ENCODE results near the gene DLG2. TPM values are rescaled to one million over a fixed set of nuclear protein-coding genes. Genes with fewer than 3 reads are reported as not detected.
A peak's percentile ranks its signal among the peaks of the same experiment; 100 is the strongest.

The DLG2 gene
- total RNA-seq, 1 donor from 2014 or later = 2.4 TPM

DNA sequence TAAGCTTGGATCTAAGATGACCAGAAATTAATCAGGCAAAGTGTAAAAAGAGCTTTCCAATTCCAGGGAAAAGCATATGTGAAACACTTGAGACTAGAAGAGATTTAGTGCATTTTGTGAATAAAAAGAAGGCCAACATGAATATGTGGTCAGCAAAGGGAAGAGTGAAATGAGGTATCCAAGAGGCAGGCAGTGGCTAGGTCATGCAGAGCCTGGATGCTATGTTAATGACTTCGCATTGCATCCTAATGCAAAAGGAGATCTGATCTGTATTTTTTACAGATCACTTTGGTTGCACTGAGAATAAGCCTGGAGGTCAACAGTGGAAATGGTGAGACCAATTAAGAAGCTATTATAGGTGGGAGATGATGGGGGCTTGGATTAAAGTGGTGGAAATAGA is 1699.7 kb downstream of the DLG2 start:
- H3K4me1 Mint-ChIP-seq (ENCODE audit: low read depth) = peaks cover 21% of the 10 kb centered on the region
- TF ChIP-seq, protein P1, sequence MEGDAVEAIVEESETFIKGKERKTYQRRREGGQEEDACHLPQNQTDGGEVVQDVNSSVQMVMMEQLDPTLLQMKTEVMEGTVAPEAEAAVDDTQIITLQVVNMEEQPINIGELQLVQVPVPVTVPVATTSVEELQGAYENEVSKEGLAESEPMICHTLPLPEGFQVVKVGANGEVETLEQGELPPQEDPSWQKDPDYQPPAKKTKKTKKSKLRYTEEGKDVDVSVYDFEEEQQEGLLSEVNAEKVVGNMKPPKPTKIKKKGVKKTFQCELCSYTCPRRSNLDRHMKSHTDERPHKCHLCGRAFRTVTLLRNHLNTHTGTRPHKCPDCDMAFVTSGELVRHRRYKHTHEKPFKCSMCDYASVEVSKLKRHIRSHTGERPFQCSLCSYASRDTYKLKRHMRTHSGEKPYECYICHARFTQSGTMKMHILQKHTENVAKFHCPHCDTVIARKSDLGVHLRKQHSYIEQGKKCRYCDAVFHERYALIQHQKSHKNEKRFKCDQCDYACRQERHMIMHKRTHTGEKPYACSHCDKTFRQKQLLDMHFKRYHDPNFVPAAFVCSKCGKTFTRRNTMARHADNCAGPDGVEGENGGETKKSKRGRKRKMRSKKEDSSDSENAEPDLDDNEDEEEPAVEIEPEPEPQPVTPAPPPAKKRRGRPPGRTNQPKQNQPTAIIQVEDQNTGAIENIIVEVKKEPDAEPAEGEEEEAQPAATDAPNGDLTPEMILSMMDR (IDR thresholded peaks at IDR 0.05; ENCODE audit: unreplicated experiment) = no peak

DNA sequence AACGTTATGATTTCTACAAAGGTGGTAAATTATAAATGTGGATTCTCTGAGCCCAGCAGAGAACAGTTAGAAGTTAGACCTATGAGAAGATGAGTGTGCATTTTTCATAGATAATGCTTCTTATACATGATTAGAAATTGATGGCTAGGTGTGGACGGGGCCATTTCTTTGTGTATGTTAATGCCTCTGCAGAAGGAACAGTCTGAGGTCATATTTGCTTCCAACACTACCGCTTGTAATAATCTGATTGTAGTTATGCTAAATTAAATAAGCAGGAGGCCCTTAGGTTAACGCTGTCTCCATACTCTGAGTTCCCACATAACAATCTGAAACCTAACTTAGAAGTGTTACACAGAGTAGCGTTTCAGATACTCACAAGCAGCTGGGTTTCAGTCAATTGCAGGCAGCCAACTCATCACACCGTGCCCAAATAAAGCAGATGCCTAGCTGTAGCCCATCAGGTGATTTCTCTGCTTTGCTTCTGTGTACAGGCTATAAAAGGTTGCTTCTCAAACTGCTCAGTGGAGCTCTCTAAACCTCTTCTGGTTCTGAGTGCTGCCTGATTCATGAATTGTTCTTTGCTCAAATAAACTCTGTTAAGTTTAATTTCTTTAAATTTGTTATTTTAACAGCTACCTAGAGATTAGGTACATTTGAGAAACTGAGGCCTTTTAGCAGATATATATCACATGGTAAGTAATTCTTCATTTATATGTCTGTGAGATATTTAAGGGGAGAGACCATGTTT is 1702.2 kb downstream of the DLG2 start:
- Mint-ChIP-seq H3K4me1 (ENCODE audit: low read depth) (peaks cover 28% of the 10 kb centered on the region), H3K4me3 (ENCODE audit: low read depth) (no peak overlapping the region), H3K27me3 (no peaks in the 10 kb centered on the region), H3K9me3 (ENCODE audit: low read depth) (peaks cover 4% of the 10 kb centered on the region), H3K27ac (no peak overlapping the region), H3K36me3 (ENCODE audit: insufficient read depth) (no peaks in the 10 kb centered on the region)
- DNase-seq (ENCODE audit: low spot score, unreplicated experiment) = no peak
- TF ChIP-seq, protein P1 (IDR thresholded peaks at IDR 0.05; ENCODE audit: unreplicated experiment) = no peak

More for the DNA sequence above, 1699.7 kb downstream of the DLG2 start:
- H3K36me3 Mint-ChIP-seq (ENCODE audit: insufficient read depth) = no peaks in the 10 kb centered on the region
- H3K27me3 Mint-ChIP-seq = no peaks in the 10 kb centered on the region
- no peak overlapping the region for H3K4me3 Mint-ChIP-seq (ENCODE audit: low read depth)
- H3K27ac Mint-ChIP-seq = no peak overlapping the region
- H3K9me3 Mint-ChIP-seq (ENCODE audit: low read depth) = peaks cover 4% of the 10 kb centered on the region
- DNase-seq (ENCODE audit: low spot score, unreplicated experiment) = no peak

DNA sequence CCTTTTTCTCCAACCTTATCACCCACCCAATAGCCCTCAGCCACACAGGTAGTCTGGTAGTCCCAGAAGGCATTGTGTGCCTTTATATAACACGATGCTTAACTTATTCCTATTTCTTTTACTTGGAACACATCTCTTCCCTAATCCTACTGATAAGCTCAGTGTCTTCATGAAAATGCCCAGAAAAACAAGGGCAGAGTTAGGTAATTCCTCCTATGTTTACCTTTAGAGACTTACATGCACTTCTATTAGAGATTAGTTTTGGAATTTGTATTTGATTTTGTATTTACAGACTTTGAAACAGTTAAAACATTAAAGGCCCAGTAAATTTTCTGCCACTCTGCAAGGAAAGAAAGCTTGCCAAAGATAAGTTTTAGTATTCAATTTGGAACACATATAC is 1703.2 kb downstream of the DLG2 start:
- Mint-ChIP-seq H3K36me3 (ENCODE audit: insufficient read depth) (no peaks in the 10 kb centered on the region), H3K9me3 (ENCODE audit: low read depth) (peaks cover 4% of the 10 kb centered on the region), H3K27me3 (no peaks in the 10 kb centered on the region), H3K4me1 (ENCODE audit: low read depth) (peaks cover 28% of the 10 kb centered on the region), H3K4me3 (ENCODE audit: low read depth) (no peak overlapping the region), H3K27ac (peak overlapping the region; percentile 65)
- DNase-seq (ENCODE audit: low spot score, unreplicated experiment) = no peak
- TF ChIP-seq, protein P1 (IDR thresholded peaks at IDR 0.05; ENCODE audit: unreplicated experiment) = no peak

DNA sequence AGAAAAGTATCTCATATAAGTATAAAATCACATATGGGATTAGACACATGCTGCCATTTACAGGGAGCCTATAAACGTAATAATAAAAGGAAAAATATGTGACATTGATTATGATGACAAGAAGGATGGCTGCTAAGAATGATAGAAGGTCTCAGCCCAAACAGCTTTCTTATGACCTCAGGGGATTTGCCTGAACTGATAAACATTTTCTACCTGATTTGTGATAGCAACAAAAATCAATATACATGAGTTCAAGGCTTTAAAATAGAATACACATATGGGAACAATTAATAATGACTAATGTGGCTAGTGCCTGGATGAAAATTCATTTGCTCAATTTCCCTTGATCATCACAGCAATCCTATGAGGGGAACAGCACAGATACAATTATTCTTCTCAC is 1704.2 kb downstream of the DLG2 start:
- peaks cover 4% of the 10 kb centered on the region for H3K9me3 Mint-ChIP-seq (ENCODE audit: low read depth)
- H3K4me3 Mint-ChIP-seq (ENCODE audit: low read depth) = no peak overlapping the region
- DNase-seq (ENCODE audit: low spot score, unreplicated experiment) = no peak
- TF ChIP-seq, protein P1 (IDR thresholded peaks at IDR 0.05; ENCODE audit: unreplicated experiment) = no peak
- H3K27me3 Mint-ChIP-seq = no peaks in the 10 kb centered on the region
- H3K27ac Mint-ChIP-seq = peak overlapping the region; percentile 92
- no peaks in the 10 kb centered on the region for H3K36me3 Mint-ChIP-seq (ENCODE audit: insufficient read depth)
- H3K4me1 Mint-ChIP-seq (ENCODE audit: low read depth) = peaks cover 28% of the 10 kb centered on the region

DNA sequence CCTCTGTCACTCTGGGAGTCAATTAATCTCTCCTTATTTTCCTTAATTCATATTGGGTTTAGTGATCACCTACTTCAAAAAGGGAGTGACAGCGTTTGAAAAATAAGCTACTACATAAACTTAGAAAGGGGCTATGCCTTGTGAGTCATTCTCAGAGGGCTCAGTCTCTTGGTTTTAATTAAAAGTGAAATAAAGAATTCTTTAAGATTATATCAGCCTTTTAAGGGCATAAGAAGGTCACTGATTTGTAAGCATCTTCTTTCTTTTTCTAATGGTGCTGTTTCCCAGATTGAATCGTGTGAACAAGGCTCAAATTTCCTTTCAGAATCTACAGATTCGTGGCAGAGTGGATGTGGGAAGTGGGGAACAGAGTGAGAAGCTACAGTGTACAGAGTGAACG is 1704.8 kb downstream of the DLG2 start:
- no peaks in the 10 kb centered on the region for H3K27me3 Mint-ChIP-seq
- no peaks in the 10 kb centered on the region for H3K36me3 Mint-ChIP-seq (ENCODE audit: insufficient read depth)
- no peak for DNase-seq (ENCODE audit: low spot score, unreplicated experiment)
- peaks cover 4% of the 10 kb centered on the region for H3K9me3 Mint-ChIP-seq (ENCODE audit: low read depth)
- TF ChIP-seq, protein P1 (IDR thresholded peaks at IDR 0.05; ENCODE audit: unreplicated experiment) = no peak
- H3K4me1 Mint-ChIP-seq (ENCODE audit: low read depth) = peaks cover 28% of the 10 kb centered on the region
- no peak overlapping the region for H3K4me3 Mint-ChIP-seq (ENCODE audit: low read depth)
- H3K27ac Mint-ChIP-seq = peak overlapping the region; percentile 92
